Vagina (tissue), 2 donors: ENCODE data around the gene COL26A1.

Experiments
- POLR2A ChIP-seq, 2 donors: fragments of 450-650 bp; IDR thresholded peaks; one replicate each; pipeline ENCODE4 v1.6.1; 2017; ENCODE audit warnings: antibody characterized with exemption in 2 of 2, mild to moderate bottlenecking in 2 of 2, moderate library complexity in 2 of 2
- TF ChIP-seq, protein P1 (sequence below), 3 experiments: fragments of 450-650 bp in 2 of 3; fragments of 200-600 bp in 1 of 3; sonication (generic) in 1 of 3; IDR thresholded peaks; one replicate each; pipeline ENCODE4 v1.5.1; 2017 to 2019; ENCODE audit warnings: antibody characterized with exemption in 3 of 3, mild to moderate bottlenecking in 2 of 3, moderate library complexity in 2 of 3

DNA sequence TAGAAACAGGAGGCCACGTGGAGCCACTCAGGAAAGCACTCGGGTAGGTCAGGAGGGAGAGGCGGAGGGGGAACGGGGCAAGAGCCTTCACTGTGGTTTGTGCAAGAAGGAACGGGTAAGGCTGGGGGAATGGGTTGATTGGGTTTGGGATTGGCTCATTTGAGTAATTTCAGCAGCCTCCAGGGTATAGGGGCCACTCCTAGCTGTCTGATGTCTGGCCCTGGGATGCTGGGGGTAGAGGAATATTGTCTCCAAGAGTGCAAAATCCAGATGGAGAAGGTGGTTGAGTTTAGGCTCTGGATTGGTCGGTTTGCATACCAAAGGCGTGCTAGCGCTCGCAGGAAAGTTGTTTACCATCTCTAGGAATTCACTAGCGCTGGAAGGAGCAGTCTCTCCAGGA is 219.2 kb downstream of the COL26A1 start:
- TF ChIP-seq POLR2A (IDR thresholded peaks at IDR 0.05) = no peak
- TF ChIP-seq, protein P1, sequence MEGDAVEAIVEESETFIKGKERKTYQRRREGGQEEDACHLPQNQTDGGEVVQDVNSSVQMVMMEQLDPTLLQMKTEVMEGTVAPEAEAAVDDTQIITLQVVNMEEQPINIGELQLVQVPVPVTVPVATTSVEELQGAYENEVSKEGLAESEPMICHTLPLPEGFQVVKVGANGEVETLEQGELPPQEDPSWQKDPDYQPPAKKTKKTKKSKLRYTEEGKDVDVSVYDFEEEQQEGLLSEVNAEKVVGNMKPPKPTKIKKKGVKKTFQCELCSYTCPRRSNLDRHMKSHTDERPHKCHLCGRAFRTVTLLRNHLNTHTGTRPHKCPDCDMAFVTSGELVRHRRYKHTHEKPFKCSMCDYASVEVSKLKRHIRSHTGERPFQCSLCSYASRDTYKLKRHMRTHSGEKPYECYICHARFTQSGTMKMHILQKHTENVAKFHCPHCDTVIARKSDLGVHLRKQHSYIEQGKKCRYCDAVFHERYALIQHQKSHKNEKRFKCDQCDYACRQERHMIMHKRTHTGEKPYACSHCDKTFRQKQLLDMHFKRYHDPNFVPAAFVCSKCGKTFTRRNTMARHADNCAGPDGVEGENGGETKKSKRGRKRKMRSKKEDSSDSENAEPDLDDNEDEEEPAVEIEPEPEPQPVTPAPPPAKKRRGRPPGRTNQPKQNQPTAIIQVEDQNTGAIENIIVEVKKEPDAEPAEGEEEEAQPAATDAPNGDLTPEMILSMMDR (IDR thresholded peaks at IDR 0.05) = no peak
